ENCODE measurements around the gene CAMTA1. TPM values are rescaled to one million over a fixed set of nuclear protein-coding genes. Genes with fewer than 3 reads are reported as not detected.

CAMTA1 gene
- total and polyA plus RNA-seq, 8 donors = 13.0 to 54.2 (median 23.6) TPM

DNA sequence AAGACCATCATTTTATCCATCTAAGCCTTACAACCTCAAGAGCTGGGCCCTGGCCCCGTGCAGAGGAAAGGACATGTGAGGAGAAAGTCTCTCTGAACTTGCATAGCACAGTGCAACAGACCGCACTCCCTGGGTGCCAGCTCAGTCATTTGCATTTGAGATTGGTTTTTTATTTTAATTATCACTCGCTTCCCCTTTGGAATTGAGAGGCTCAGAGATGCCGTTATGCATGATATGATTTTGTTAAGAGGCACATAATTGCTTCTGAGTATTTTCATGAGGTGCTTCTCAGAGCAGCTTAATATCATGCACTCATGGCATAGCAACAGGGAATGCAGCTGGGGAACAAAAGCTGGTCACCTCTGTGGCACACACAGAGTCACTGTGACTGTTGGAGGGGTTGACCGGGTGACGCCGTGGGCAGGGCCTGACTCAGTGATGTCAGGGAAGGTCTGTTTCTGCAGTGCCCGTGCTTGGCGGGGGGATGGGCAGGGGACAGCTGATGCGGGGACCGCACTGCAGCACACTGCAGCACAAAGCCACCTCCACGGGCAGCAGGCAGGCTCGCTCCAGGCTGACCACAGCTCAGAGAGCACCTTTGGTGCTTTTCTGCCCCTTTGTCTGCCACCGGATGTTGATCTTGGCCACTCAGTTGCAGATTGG lies 942.7 kb downstream of the CAMTA1 start:
- WGBS, 2 donors = 72 to 80% methylated on average over 14 of the region's 14 CpGs
- Histone ChIP-seq H3K9me3 (no peaks in the 10 kb centered on the region), H3K27ac (no peak overlapping the region), H3K4me3 (no peak overlapping the region), H3K36me3 (no peaks in the 10 kb centered on the region), H3K4me1 (no peaks in the 10 kb centered on the region), H3K27me3 (no peaks in the 10 kb centered on the region)
- DNase-seq (no peak), FAIRE-seq (no peak), ATAC-seq (no peak)
- intact Hi-C loops (cut with DNase I) = no loop called here
- TF ChIP-seq, protein P1, sequence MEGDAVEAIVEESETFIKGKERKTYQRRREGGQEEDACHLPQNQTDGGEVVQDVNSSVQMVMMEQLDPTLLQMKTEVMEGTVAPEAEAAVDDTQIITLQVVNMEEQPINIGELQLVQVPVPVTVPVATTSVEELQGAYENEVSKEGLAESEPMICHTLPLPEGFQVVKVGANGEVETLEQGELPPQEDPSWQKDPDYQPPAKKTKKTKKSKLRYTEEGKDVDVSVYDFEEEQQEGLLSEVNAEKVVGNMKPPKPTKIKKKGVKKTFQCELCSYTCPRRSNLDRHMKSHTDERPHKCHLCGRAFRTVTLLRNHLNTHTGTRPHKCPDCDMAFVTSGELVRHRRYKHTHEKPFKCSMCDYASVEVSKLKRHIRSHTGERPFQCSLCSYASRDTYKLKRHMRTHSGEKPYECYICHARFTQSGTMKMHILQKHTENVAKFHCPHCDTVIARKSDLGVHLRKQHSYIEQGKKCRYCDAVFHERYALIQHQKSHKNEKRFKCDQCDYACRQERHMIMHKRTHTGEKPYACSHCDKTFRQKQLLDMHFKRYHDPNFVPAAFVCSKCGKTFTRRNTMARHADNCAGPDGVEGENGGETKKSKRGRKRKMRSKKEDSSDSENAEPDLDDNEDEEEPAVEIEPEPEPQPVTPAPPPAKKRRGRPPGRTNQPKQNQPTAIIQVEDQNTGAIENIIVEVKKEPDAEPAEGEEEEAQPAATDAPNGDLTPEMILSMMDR (IDR thresholded peaks at IDR 0.05) = no peak

DNA sequence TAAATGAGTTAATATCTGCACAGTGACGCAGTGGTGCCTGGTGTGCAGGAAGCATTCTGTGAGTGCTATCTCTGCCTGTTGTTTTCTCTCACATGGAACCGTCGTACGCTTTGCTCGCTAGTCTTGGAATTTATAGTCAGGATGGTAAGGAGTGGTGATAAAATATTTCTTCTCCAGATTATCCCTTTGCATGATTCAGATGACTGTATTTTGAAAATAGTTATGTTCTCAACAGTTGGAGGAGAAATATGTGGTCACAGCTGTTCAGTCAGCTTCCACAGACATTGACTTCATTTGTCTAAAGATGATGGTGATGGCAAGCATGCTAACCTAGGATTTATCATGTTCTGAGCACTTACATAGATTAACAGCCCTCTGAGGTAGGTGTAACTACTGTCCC lies 944.5 kb downstream of the CAMTA1 start:
- no peak for DNase-seq
- Histone ChIP-seq H3K4me1 (no peaks in the 10 kb centered on the region), H3K4me3 (no peak overlapping the region), H3K9me3 (no peaks in the 10 kb centered on the region), H3K36me3 (no peaks in the 10 kb centered on the region), H3K27ac (no peak overlapping the region), H3K27me3 (no peaks in the 10 kb centered on the region)
- no peak for ATAC-seq
- TF ChIP-seq, protein P1 (IDR thresholded peaks at IDR 0.05) = no peak
- WGBS, 2 donors = 92 to 94% methylated on average over 5 of the region's 5 CpGs
- intact Hi-C loops (cut with DNase I) = no loop called here
- FAIRE-seq = no peak

DNA sequence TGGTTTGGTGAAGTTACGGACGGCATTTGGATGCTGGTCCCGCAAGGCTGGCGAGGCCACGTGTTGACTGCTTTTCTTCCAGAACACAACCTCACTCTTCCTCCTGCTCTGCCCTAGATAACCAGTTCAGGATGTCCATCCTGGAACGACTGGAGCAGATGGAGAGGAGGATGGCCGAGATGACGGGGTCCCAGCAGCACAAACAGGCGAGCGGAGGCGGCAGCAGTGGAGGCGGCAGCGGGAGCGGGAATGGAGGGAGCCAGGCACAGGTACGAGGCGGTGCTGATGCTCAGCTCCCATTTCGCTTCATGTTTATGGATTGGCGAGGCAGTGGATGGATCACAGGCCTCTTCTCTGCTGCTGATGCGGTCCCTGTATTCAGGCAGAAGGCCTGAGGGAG lies 947.1 kb downstream of the CAMTA1 start:
- no peaks in the 10 kb centered on the region for H3K27me3 ChIP-seq
- ATAC-seq (no peak), FAIRE-seq (no peak), DNase-seq (no peak)
- TF ChIP-seq, protein P1 (IDR thresholded peaks at IDR 0.05) = no peak
- 81 to 86% methylated on average over 19 of the region's 19 CpGs for WGBS, 2 donors
- H3K4me1 ChIP-seq = no peaks in the 10 kb centered on the region
- no peak overlapping the region for H3K27ac ChIP-seq
- no peaks in the 10 kb centered on the region for H3K9me3 ChIP-seq
- intact Hi-C loops (cut with DNase I) = no loop called here
- no peak overlapping the region for H3K4me3 ChIP-seq
- H3K36me3 ChIP-seq = peaks cover 0 to 2% (median 0%) of the 10 kb centered on the region in 3 donors

DNA sequence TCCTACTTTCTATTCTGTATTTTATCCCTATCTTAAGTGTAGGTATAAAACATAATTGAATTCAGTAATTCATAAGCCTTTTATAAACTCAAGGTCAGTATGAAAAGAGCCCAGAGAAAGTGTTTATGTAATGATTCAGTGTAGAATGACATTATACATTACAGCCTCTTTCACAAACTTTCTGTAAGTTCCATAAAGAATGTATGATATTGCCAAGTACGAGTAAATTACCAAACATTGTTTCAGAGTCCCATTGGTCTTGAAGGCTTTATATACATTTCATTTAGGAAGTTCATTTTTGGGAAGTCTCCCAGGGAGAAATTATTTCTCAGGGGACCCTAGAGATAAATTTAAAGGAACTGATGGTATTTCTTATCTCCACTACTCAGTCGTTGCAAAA lies 948.0 kb downstream of the CAMTA1 start:
- no peaks in the 10 kb centered on the region for H3K4me1 ChIP-seq
- H3K4me3 ChIP-seq = no peak overlapping the region
- TF ChIP-seq, protein P1 (IDR thresholded peaks at IDR 0.05) = no peak
- intact Hi-C loops (cut with DNase I) = no loop called here
- 78 to 82% methylated on average over 2 of the region's 2 CpGs for WGBS, 2 donors
- ATAC-seq = no peak
- no peaks in the 10 kb centered on the region for H3K27me3 ChIP-seq
- no peak for DNase-seq
- no peak overlapping the region for H3K27ac ChIP-seq
- no peaks in the 10 kb centered on the region for H3K9me3 ChIP-seq
- H3K36me3 ChIP-seq = peaks cover 0 to 3% (median 0%) of the 10 kb centered on the region in 3 donors
- no peak for FAIRE-seq

DNA sequence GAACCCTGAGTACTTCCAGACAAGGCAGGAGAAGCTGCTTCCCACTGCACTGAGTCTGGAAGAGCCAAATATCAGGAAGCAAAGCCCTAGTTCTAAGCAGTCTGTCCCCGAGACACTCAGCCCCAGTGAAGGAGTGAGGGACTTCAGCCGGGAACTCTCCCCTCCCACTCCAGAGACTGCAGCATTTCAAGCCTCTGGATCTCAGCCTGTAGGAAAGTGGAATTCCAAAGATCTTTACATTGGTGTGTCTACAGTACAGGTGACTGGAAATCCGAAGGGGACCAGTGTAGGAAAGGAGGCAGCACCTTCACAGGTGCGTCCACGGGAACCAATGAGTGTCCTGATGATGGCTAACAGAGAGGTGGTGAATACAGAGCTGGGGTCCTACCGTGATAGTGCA lies 952.8 kb downstream of the CAMTA1 start:
- Histone ChIP-seq H3K4me3 (no peak overlapping the region), H3K4me1 (no peaks in the 10 kb centered on the region), H3K27ac (no peak overlapping the region), H3K27me3 (no peaks in the 10 kb centered on the region), H3K36me3 (peaks cover 0 to 3% (median 0%) of the 10 kb centered on the region in 3 donors), H3K9me3 (no peaks in the 10 kb centered on the region)
- no peak for ATAC-seq
- 78 to 80% methylated on average over 6 of the region's 6 CpGs for WGBS, 2 donors
- no peak for DNase-seq
- intact Hi-C loops (cut with DNase I) = no loop called here
- TF ChIP-seq, protein P1 (IDR thresholded peaks at IDR 0.05) = no peak
- no peak for FAIRE-seq
